Keratinocyte (primary cell): ENCODE measurements around the gene CCNB1IP1.
"Not testable (repeated sequence)": the region's sequence is repeated elsewhere in the genome, so short reads cannot be mapped to it uniquely, and the experiment has no call there.

Experiments used
- CTCF ChIP-seq, 3 experiments: IDR thresholded peaks in 1 of 3; conservative IDR thresholded peaks in 1 of 3; optimal IDR thresholded peaks in 1 of 3; 2 replicates in 2 of 3; 3 replicates in 1 of 3; pipeline versions ENCODE3 to v1.5.1; 2011; ENCODE audit warnings: low read length in 3 of 3, mild to moderate bottlenecking in 3 of 3, moderate library complexity in 2 of 3, control low read depth in 1 of 3, inconsistent platforms in 1 of 3; ENCODE audit not compliant: insufficient read depth in 2 of 3; ENCODE audit errors: extremely low read depth in 1 of 3
- EZH2 ChIP-seq: IDR thresholded peaks from one replicate; pipeline ENCODE4 v1.6.1; 2012; ENCODE audit warnings: inconsistent platforms, mild to moderate bottlenecking, low read length, moderate library complexity

GRCh38 chr14:20358474-20358873, 25.4 kb upstream of the CCNB1IP1 start:
- TF ChIP-seq CTCF (optimal IDR thresholded peaks at IDR 0.05 in 1 of 3, IDR thresholded peaks at IDR 0.05 in 1 of 3, conservative IDR thresholded peaks at IDR 0.05 in 1 of 3; ENCODE audit: extremely low read depth in 1 of 3, insufficient read depth in 2 of 3, low read length in 3 of 3); EZH2: not testable (repeated sequence)
